HCT116 (cell line): ENCODE results near the gene CFAP46.

Experiments
- CEBPB ChIP-seq: IDR thresholded peaks from 2 replicates; pipeline ENCODE4 v1.6.1; 2012; ENCODE audit warnings: low read depth
- ELF1 ChIP-seq: IDR thresholded peaks from 2 replicates; pipeline ENCODE4 v1.6.1; 2012; ENCODE audit warnings: low read depth, borderline replicate concordance
- EZH2 ChIP-seq: fragments of 200-600 bp; sonication (generic); IDR thresholded peaks from 2 replicates; pipeline ENCODE4 v1.6.1; 2017; ENCODE audit warnings: antibody characterized with exemption, mixed run types
- EZH2phosphoT487 ChIP-seq: fragments of 200-600 bp; IDR thresholded peaks from 2 replicates; pipeline ENCODE4 v1.6.1; 2018; ENCODE audit warnings: antibody characterized with exemption, borderline replicate concordance
- POLR2A ChIP-seq: IDR thresholded peaks from 2 replicates; pipeline ENCODE4 v1.7.0; 2011; ENCODE audit warnings: borderline replicate concordance; ENCODE audit not compliant: insufficient read depth, insufficient read length; ENCODE audit errors: extremely low read depth
- POLR2AphosphoS5 ChIP-seq: IDR thresholded peaks from 2 replicates; pipeline ENCODE4 v1.6.1; 2011; ENCODE audit warnings: mild to moderate bottlenecking, low read depth, low read length, moderate library complexity
- RAD21 ChIP-seq: IDR thresholded peaks from 2 replicates; pipeline ENCODE4 v1.6.1; 2012; ENCODE audit warnings: low read depth, mild to moderate bottlenecking
- SIN3A ChIP-seq: IDR thresholded peaks from 2 replicates; pipeline ENCODE4 v1.6.1; 2012; ENCODE audit warnings: low read depth
- SP1 ChIP-seq: IDR thresholded peaks from 2 replicates; pipeline ENCODE4 v1.6.1; 2012; ENCODE audit warnings: low read depth
- TCF7L2 ChIP-seq: IDR thresholded peaks from 2 replicates; pipeline ENCODE4 v1.7.0; 2011; ENCODE audit warnings: borderline replicate concordance, inconsistent platforms; ENCODE audit not compliant: insufficient read depth, insufficient read length; ENCODE audit errors: extremely low read depth
- YY1 ChIP-seq: IDR thresholded peaks from 2 replicates; pipeline ENCODE4 v1.6.1; 2011; ENCODE audit warnings: low read length, low read depth, moderate library complexity, mild to moderate bottlenecking; ENCODE audit not compliant: insufficient replicate concordance; ENCODE audit errors: extremely low read depth
- ZNF274 ChIP-seq: fragments of 200-500 bp; sonication (Bioruptor generic); IDR thresholded peaks from 2 replicates; pipeline ENCODE4 v1.6.1; 2014; ENCODE audit warnings: mild to moderate bottlenecking, low read depth, low read length, inconsistent platforms
- TF ChIP-seq, protein P1 (sequence below), 3 experiments: fragments of 200-600 bp in 1 of 3; sonication (generic) in 1 of 3; IDR thresholded peaks in 2 of 3; conservative IDR thresholded peaks in 1 of 3; 2 replicates each; pipeline ENCODE4 v1.5.1; 2012 to 2017; ENCODE audit warnings: low read depth in 2 of 3, low read length in 2 of 3, antibody characterized with exemption in 1 of 3, borderline replicate concordance in 1 of 3, control low read depth in 1 of 3, mild to moderate bottlenecking in 1 of 3, mixed read lengths in 1 of 3, mixed run types in 1 of 3, moderate library complexity in 1 of 3; ENCODE audit not compliant: insufficient read depth in 1 of 3
- TF ChIP-seq, protein P2 (sequence below): IDR thresholded peaks from 2 replicates; pipeline ENCODE4 v1.6.1; 2012; ENCODE audit warnings: low read depth

DNA sequence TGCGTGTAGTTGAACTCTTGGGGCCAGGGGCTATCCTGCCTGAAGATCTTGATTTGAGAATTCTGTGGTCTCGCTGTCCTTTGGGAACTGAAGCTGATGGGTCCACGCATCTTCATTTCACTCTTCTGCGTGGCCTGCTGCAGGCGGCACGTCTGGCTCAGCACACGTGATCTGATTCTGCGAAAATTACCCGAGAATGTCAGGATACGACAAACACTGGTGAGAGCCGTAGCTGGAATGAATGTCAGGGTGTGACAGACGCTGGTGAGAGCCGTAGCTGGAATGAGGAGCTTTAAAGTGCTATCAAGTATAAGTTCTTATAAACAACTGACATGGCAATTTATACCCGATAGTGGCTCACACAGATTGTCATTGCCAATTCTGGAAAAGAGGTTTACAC lies 44.6 kb upstream of the CFAP46 start:
- TF ChIP-seq, protein P1, sequence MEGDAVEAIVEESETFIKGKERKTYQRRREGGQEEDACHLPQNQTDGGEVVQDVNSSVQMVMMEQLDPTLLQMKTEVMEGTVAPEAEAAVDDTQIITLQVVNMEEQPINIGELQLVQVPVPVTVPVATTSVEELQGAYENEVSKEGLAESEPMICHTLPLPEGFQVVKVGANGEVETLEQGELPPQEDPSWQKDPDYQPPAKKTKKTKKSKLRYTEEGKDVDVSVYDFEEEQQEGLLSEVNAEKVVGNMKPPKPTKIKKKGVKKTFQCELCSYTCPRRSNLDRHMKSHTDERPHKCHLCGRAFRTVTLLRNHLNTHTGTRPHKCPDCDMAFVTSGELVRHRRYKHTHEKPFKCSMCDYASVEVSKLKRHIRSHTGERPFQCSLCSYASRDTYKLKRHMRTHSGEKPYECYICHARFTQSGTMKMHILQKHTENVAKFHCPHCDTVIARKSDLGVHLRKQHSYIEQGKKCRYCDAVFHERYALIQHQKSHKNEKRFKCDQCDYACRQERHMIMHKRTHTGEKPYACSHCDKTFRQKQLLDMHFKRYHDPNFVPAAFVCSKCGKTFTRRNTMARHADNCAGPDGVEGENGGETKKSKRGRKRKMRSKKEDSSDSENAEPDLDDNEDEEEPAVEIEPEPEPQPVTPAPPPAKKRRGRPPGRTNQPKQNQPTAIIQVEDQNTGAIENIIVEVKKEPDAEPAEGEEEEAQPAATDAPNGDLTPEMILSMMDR (IDR thresholded peaks at IDR 0.05 in 2 of 3, conservative IDR thresholded peaks at IDR 0.05 in 1 of 3; ENCODE audit: borderline replicate concordance in 1 of 3, insufficient read depth in 1 of 3, low read depth in 2 of 3, low read length in 2 of 3): no peak
- TF ChIP-seq ZNF274: no peak
- TF ChIP-seq, protein P2, sequence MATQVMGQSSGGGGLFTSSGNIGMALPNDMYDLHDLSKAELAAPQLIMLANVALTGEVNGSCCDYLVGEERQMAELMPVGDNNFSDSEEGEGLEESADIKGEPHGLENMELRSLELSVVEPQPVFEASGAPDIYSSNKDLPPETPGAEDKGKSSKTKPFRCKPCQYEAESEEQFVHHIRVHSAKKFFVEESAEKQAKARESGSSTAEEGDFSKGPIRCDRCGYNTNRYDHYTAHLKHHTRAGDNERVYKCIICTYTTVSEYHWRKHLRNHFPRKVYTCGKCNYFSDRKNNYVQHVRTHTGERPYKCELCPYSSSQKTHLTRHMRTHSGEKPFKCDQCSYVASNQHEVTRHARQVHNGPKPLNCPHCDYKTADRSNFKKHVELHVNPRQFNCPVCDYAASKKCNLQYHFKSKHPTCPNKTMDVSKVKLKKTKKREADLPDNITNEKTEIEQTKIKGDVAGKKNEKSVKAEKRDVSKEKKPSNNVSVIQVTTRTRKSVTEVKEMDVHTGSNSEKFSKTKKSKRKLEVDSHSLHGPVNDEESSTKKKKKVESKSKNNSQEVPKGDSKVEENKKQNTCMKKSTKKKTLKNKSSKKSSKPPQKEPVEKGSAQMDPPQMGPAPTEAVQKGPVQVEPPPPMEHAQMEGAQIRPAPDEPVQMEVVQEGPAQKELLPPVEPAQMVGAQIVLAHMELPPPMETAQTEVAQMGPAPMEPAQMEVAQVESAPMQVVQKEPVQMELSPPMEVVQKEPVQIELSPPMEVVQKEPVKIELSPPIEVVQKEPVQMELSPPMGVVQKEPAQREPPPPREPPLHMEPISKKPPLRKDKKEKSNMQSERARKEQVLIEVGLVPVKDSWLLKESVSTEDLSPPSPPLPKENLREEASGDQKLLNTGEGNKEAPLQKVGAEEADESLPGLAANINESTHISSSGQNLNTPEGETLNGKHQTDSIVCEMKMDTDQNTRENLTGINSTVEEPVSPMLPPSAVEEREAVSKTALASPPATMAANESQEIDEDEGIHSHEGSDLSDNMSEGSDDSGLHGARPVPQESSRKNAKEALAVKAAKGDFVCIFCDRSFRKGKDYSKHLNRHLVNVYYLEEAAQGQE: no peak
- no peak for TF ChIP-seq ELF1
- no peak for TF ChIP-seq POLR2A
- TF ChIP-seq EZH2: no peak
- TF ChIP-seq SIN3A: no peak
- TF ChIP-seq CEBPB: no peak
- TF ChIP-seq YY1: no peak
- no peak for TF ChIP-seq SP1
- TF ChIP-seq EZH2phosphoT487: no peak
- TF ChIP-seq TCF7L2: no peak
- no peak for TF ChIP-seq RAD21
- no peak for TF ChIP-seq POLR2AphosphoS5
